SH-SY5Y (cell line): Measurements from ENCODE around the gene WDFY3.

Experiments used
- GATA2 ChIP-seq: IDR thresholded peaks from 2 replicates; pipeline ENCODE4 v1.6.1; 2011; ENCODE audit warnings: mild to moderate bottlenecking, low read depth, low read length
- GATA3 ChIP-seq: IDR thresholded peaks from 2 replicates; pipeline ENCODE4 v1.6.1; 2011; ENCODE audit warnings: low read depth, mild to moderate bottlenecking, low read length, moderate library complexity

GRCh38 chr4:84866295-84866694, 100.2 kb downstream of the WDFY3 start:
- TF ChIP-seq GATA3 (no peak), GATA2 (no peak)
